Esophagus squamous epithelium (tissue), 5 donors: ENCODE measurements around the gene PTPRD. TPM values are rescaled to one million over a fixed set of nuclear protein-coding genes. Genes with fewer than 3 reads are reported as not detected.

ENCODE experiments used
- DNase-seq: peaks from one replicate; lab custom pipeline; 2025; lab: John Stamatoyannopoulos, UW
- H3K27ac ChIP-seq, 4 donors: fragments of 200-600 bp; sonication (generic); one replicate each; pipeline ENCODE4 v1.5.1; 2016 to 2019; ENCODE audit warnings: mild to moderate bottlenecking in 1 of 4
- H3K27me3 ChIP-seq, 4 donors: fragments of 200-600 bp; sonication (generic); 1 replicate in 3 of 4; 2 replicates in 1 of 4; pipeline versions ENCODE4 v1.5.1 to v1.6.0; 2017 to 2021; ENCODE audit warnings: antibody characterized with exemption in 1 of 4
- H3K36me3 ChIP-seq, 3 donors: fragments of 200-600 bp; sonication (generic); one replicate each; pipeline ENCODE4 v1.5.1; 2016 to 2019
- H3K4me1 ChIP-seq, 3 donors: fragments of 200-600 bp; sonication (generic); one replicate each; pipeline ENCODE4 v1.5.1; 2017 to 2019
- H3K4me3 ChIP-seq, 4 donors: fragments of 200-600 bp; sonication (generic); 1 replicate in 3 of 4; 2 replicates in 1 of 4; pipeline ENCODE4 v1.5.1; 2016 to 2019; ENCODE audit warnings: mild to moderate bottlenecking in 2 of 4, moderate library complexity in 1 of 4
- H3K9me3 ChIP-seq, 3 donors: fragments of 200-600 bp; sonication (generic); one replicate each; pipeline ENCODE4 v1.5.1; 2016 to 2019
- POLR2A ChIP-seq, 4 donors: fragments of 450-650 bp; IDR thresholded peaks; one replicate each; pipeline ENCODE4 v1.6.1; 2017; ENCODE audit warnings: antibody characterized with exemption in 4 of 4, mild to moderate bottlenecking in 4 of 4, moderate library complexity in 3 of 4
- WGBS, 2 donors: methylation state at CpG; one replicate each; pipeline ENCODE4 v1.1.5; 2018; 5-methylcytosine and 5-hydroxymethylcytosine counted together
- intact Hi-C: fragments of 100-400 bp; cut with DNase I; formaldehyde crosslinking; loops from one replicate; pipeline ENCODE4 v1.15.0; 2022
- total RNA-seq, 4 donors: library from RNA; depleted of rRNA; stranded (reverse); fragments of >200 nt; gene quantifications; one replicate each; pipeline ENCODE4 v1.1.0, GENCODE V29; 2016
- TF ChIP-seq, protein P1 (sequence below), 6 experiments: fragments of 450-650 bp in 4 of 6; fragments of 200-600 bp in 2 of 6; sonication (generic) in 2 of 6; IDR thresholded peaks; one replicate each; pipeline ENCODE4 v1.5.1; 2016 to 2019; ENCODE audit warnings: antibody characterized with exemption in 6 of 6, mild to moderate bottlenecking in 4 of 6, moderate library complexity in 4 of 6
- donor health status: DM: yes; HTN: yes; CAD: no.

The PTPRD gene
- total RNA-seq, 4 donors from 2014 or later, result 0.23 to 16.3 (median 6.6) TPM

DNA sequence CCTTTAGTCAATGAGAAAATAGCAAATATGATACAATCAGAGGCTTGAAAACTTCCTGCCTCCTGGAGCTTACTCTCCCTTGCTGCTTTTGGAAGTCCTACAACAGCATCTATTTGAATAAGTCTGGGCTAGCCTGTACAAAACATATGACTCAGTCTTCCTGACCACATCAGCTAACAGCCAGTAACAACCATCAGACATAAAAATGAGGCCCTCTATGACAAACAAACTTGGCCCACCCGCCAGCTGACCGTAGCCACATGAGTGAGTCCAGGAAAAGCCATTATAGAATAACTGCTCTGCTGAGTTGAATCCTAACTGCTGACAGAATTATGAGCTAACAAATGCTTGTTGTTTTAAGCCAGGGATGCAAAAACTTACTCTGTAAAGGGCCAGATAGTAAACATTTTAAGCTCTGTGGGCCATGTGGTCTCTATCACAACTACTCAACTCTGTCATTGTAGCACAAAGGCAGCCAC, 347.6 kb downstream of the PTPRD start:
- DNase-seq, result no peak
- intact Hi-C loops, result no loop called here
- WGBS, 2 donors, result 21 to 24% methylated on average over 2 of the region's 2 CpGs
- H3K4me1 ChIP-seq, result no peaks in the 10 kb centered on the region
- H3K36me3 ChIP-seq, result no peaks in the 10 kb centered on the region
- no peaks in the 10 kb centered on the region for H3K27me3 ChIP-seq
- no peak overlapping the region for H3K4me3 ChIP-seq
- H3K27ac ChIP-seq, result no peak overlapping the region
- H3K9me3 ChIP-seq, result no peaks in the 10 kb centered on the region
- TF ChIP-seq POLR2A (IDR thresholded peaks at IDR 0.05), result no peak
- TF ChIP-seq, protein P1, sequence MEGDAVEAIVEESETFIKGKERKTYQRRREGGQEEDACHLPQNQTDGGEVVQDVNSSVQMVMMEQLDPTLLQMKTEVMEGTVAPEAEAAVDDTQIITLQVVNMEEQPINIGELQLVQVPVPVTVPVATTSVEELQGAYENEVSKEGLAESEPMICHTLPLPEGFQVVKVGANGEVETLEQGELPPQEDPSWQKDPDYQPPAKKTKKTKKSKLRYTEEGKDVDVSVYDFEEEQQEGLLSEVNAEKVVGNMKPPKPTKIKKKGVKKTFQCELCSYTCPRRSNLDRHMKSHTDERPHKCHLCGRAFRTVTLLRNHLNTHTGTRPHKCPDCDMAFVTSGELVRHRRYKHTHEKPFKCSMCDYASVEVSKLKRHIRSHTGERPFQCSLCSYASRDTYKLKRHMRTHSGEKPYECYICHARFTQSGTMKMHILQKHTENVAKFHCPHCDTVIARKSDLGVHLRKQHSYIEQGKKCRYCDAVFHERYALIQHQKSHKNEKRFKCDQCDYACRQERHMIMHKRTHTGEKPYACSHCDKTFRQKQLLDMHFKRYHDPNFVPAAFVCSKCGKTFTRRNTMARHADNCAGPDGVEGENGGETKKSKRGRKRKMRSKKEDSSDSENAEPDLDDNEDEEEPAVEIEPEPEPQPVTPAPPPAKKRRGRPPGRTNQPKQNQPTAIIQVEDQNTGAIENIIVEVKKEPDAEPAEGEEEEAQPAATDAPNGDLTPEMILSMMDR (IDR thresholded peaks at IDR 0.05), result no peak

GRCh38 chr9:10260501-10260900, 352.3 kb downstream of the PTPRD start:
- Histone ChIP-seq H3K36me3 (no peaks in the 10 kb centered on the region), H3K9me3 (no peaks in the 10 kb centered on the region), H3K27me3 (no peaks in the 10 kb centered on the region), H3K4me3 (no peak overlapping the region), H3K27ac (no peak overlapping the region), H3K4me1 (no peaks in the 10 kb centered on the region)
- TF ChIP-seq, protein P1 (IDR thresholded peaks at IDR 0.05), result no peak
- TF ChIP-seq POLR2A (IDR thresholded peaks at IDR 0.05), result no peak
- WGBS, 2 donors, result 48 to 50% methylated on average over 1 of the region's 1 CpG
- no peak for DNase-seq
- intact Hi-C loops, result no loop called here

DNA sequence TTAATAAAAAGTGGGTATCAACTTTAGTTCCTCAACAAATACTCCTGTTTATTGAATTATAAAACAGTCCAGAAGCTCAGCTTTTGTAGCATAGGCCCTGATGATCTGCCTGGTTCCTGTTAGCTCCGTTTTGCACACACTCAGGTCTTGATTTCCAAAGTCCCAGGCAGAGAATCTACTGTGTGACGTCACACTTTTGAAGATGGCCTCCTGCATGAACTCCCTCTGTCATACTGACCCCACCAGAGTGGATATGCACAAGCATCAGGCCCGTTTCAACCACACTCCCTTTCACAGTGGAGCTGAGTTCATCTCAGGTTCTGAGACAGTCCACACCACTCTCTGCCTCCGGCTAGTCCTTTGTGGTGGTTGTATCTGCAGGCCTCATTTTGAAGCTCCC, 353.1 kb downstream of the PTPRD start:
- no peak overlapping the region for H3K4me3 ChIP-seq
- H3K9me3 ChIP-seq, result no peaks in the 10 kb centered on the region
- WGBS, 2 donors, result 64 to 65% methylated on average over 3 to 4 of the region's 4 CpGs
- no peak overlapping the region for H3K27ac ChIP-seq
- no peaks in the 10 kb centered on the region for H3K36me3 ChIP-seq
- TF ChIP-seq, protein P1 (IDR thresholded peaks at IDR 0.05), result no peak
- no peak for TF ChIP-seq POLR2A (IDR thresholded peaks at IDR 0.05)
- DNase-seq, result no peak
- H3K27me3 ChIP-seq, result no peaks in the 10 kb centered on the region
- intact Hi-C loops, result no loop called here
- no peaks in the 10 kb centered on the region for H3K4me1 ChIP-seq

GRCh38 chr9:10255758-10256157, 357.0 kb downstream of the PTPRD start:
- 79 to 80% methylated on average over 4 of the region's 4 CpGs for WGBS, 2 donors
- TF ChIP-seq POLR2A (IDR thresholded peaks at IDR 0.05), result no peak
- TF ChIP-seq, protein P1 (IDR thresholded peaks at IDR 0.05), result no peak
- intact Hi-C loops, result no loop called here
- Histone ChIP-seq H3K9me3 (no peaks in the 10 kb centered on the region), H3K4me3 (no peak overlapping the region), H3K27me3 (no peaks in the 10 kb centered on the region), H3K27ac (no peak overlapping the region), H3K36me3 (no peaks in the 10 kb centered on the region), H3K4me1 (no peaks in the 10 kb centered on the region)
- DNase-seq, result no peak

DNA sequence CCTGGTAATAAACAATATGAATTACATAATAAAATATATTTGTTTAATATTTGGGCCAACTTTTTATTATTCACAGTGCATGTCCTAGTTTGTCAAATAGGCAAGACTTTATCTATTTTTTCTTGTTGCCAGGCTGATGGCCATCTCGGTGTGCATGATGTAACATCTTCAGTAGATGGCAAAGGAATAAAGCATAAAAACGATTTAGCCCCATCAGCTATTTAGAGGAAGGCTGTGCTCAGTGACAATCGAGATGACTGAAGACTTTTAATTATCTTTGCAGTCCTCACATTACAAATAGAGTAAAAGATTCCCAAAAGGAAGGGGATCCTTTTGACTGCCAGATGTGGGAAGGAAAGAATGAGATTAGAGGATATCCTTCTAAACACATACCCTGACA, 358.5 kb downstream of the PTPRD start:
- no peak overlapping the region for H3K4me3 ChIP-seq
- no peaks in the 10 kb centered on the region for H3K36me3 ChIP-seq
- TF ChIP-seq POLR2A (IDR thresholded peaks at IDR 0.05), result no peak
- TF ChIP-seq, protein P1 (IDR thresholded peaks at IDR 0.05), result no peak
- no peaks in the 10 kb centered on the region for H3K27me3 ChIP-seq
- no peak for DNase-seq
- H3K9me3 ChIP-seq, result no peaks in the 10 kb centered on the region
- H3K27ac ChIP-seq, result no peak overlapping the region
- H3K4me1 ChIP-seq, result no peaks in the 10 kb centered on the region
- intact Hi-C loops, result no loop called here
- WGBS, 2 donors, result 33 to 38% methylated on average over 3 of the region's 3 CpGs
